Liver (tissue), 9 donors: ENCODE measurements around the gene TMEM259. TPM values are rescaled to one million over a fixed set of nuclear protein-coding genes. Genes with fewer than 3 reads are reported as not detected.

ENCODE experiments used
- DNase-seq: peaks from one replicate; pipeline ENCODE4 v3.0.0-alpha.2; 2017; ENCODE audit warnings: low spot score
- H3K27ac ChIP-seq, 2 donors: one replicate each; pipeline ENCODE4 v1.7.0; 2013; ENCODE audit warnings: inconsistent platforms in 2 of 2, low read length in 2 of 2, control low read depth in 1 of 2, low read depth in 1 of 2, mild to moderate bottlenecking in 1 of 2
- H3K27me3 ChIP-seq, 4 donors: one replicate each; pipeline versions ENCODE4 v1.6.1 to v1.7.0; 2013; ENCODE audit warnings: low read length in 3 of 4, inconsistent platforms in 1 of 4, mild to moderate bottlenecking in 1 of 4, moderate library complexity in 1 of 4; ENCODE audit not compliant: control insufficient read depth in 4 of 4, insufficient read depth in 4 of 4
- H3K36me3 ChIP-seq, 4 donors: one replicate each; pipeline versions ENCODE4 v1.6.1 to v1.7.0; 2013; ENCODE audit warnings: low read length in 3 of 4, mild to moderate bottlenecking in 3 of 4, low read depth in 1 of 4, moderate library complexity in 1 of 4; ENCODE audit not compliant: control insufficient read depth in 4 of 4, insufficient read depth in 3 of 4
- H3K4me1 ChIP-seq, 4 donors: one replicate each; pipeline versions ENCODE4 v1.6.1 to v1.7.0; 2013; ENCODE audit warnings: low read length in 3 of 4, mild to moderate bottlenecking in 3 of 4, moderate library complexity in 1 of 4; ENCODE audit not compliant: control insufficient read depth in 4 of 4, insufficient read depth in 4 of 4
- H3K4me3 ChIP-seq, 3 donors: one replicate each; pipeline versions ENCODE4 v1.6.1 to v1.7.0; 2013; ENCODE audit warnings: low read length in 3 of 3, control low read depth in 1 of 3, low read depth in 1 of 3, mild to moderate bottlenecking in 1 of 3
- H3K9ac ChIP-seq, 2 donors: one replicate each; pipeline ENCODE4 v1.7.0; 2013; ENCODE audit warnings: low read length in 2 of 2, mild to moderate bottlenecking in 2 of 2, moderate library complexity in 2 of 2, control low read depth in 1 of 2, low read depth in 1 of 2
- H3K9me3 ChIP-seq, 4 donors: one replicate each; pipeline versions ENCODE4 v1.6.1 to v1.7.0; 2013; ENCODE audit warnings: low read length in 3 of 4; ENCODE audit not compliant: control insufficient read depth in 4 of 4
- EGR1 ChIP-seq, 2 donors: IDR thresholded peaks; 2 replicates each; pipeline ENCODE4 v1.6.1; 2016 to 2018; ENCODE audit warnings: antibody characterized with exemption in 2 of 2, low read depth in 2 of 2
- FOXA1 ChIP-seq: IDR thresholded peaks from 2 replicates; pipeline ENCODE4 v1.6.1; 2016; ENCODE audit warnings: antibody characterized with exemption
- FOXA2 ChIP-seq: IDR thresholded peaks from 2 replicates; pipeline ENCODE4 v1.6.1; 2016; ENCODE audit warnings: antibody characterized with exemption
- GABPA ChIP-seq, 2 donors: IDR thresholded peaks in 1 of 2; conservative IDR thresholded peaks in 1 of 2; 2 replicates each; pipeline ENCODE4 v1.6.1; 2016; ENCODE audit warnings: antibody characterized with exemption in 2 of 2, mild to moderate bottlenecking in 1 of 2, moderate library complexity in 1 of 2
- HNF4A ChIP-seq, 2 donors: conservative IDR thresholded peaks; 2 replicates each; pipeline ENCODE4 v1.6.1; 2016; ENCODE audit warnings: antibody characterized with exemption in 2 of 2, mild to moderate bottlenecking in 2 of 2
- JUND ChIP-seq, 2 donors: IDR thresholded peaks; 2 replicates each; pipeline ENCODE4 v1.6.1; 2016; ENCODE audit warnings: antibody characterized with exemption in 2 of 2
- RXRA ChIP-seq, 2 donors: IDR thresholded peaks; 2 replicates each; pipeline ENCODE4 v1.6.1; 2017 to 2018; ENCODE audit warnings: antibody characterized with exemption in 2 of 2, mild to moderate bottlenecking in 1 of 2
- SP1 ChIP-seq: IDR thresholded peaks from 2 replicates; pipeline ENCODE4 v1.6.1; 2018; ENCODE audit warnings: antibody characterized with exemption, mild to moderate bottlenecking
- TAF1 ChIP-seq: conservative IDR thresholded peaks from 2 replicates; pipeline ENCODE4 v1.6.1; 2016; ENCODE audit warnings: antibody characterized with exemption, mild to moderate bottlenecking
- YY1 ChIP-seq: IDR thresholded peaks from 2 replicates; pipeline ENCODE4 v1.6.1; 2016; ENCODE audit warnings: antibody characterized with exemption, mild to moderate bottlenecking
- WGBS: extraction: QIAGEN DNeasy Blood & Tissue Kit; methylation state at CpG from one replicate; pipeline ENCODE4 v1.1.7; 2013; 5-methylcytosine and 5-hydroxymethylcytosine counted together
- polyA plus RNA-seq, 2 donors: library from polyadenylated mRNA; stranded (reverse) in 1 of 2; unstranded in 1 of 2; fragments of 200-250 nt in 1 of 2; fragments of >200 nt in 1 of 2; fragmentation: Nextera tagmentation in 1 of 2; extraction: Ambion mirVana in 1 of 2; gene quantifications; one replicate each; pipeline versions ENCODE4 v1.2.1 to v1.2.3, GENCODE V29; 2013 to 2015
- total RNA-seq, 2 donors: library from RNA; depleted of rRNA; stranded (reverse); fragments of >200 nt; gene quantifications; one replicate each; pipeline ENCODE4 v1.2.3, GENCODE V29; 2014
- TF ChIP-seq, protein P1 (sequence below): IDR thresholded peaks from 2 replicates; pipeline ENCODE4 v1.6.1; 2016; ENCODE audit warnings: antibody characterized with exemption, mild to moderate bottlenecking
- TF ChIP-seq, protein P2 (sequence below): fragments of 150-350 bp; IDR thresholded peaks from 2 replicates; pipeline ENCODE4 v1.5.1; 2017; ENCODE audit warnings: improper control_type of control experiment, low read depth, low read length; ENCODE audit not compliant: missing input control
- TF ChIP-seq, protein P3 (sequence below): IDR thresholded peaks from 2 replicates; pipeline ENCODE4 v1.6.1; 2016; ENCODE audit warnings: antibody characterized with exemption
- donor health status: healthy.
- donor health status: healthy.
- donor health status: healthy.
- donor health status: healthy.
- donor health status: healthy.

TMEM259 gene
- total and polyA plus RNA-seq, 4 donors = 29.7 to 99.3 (median 57.3) TPM

DNA sequence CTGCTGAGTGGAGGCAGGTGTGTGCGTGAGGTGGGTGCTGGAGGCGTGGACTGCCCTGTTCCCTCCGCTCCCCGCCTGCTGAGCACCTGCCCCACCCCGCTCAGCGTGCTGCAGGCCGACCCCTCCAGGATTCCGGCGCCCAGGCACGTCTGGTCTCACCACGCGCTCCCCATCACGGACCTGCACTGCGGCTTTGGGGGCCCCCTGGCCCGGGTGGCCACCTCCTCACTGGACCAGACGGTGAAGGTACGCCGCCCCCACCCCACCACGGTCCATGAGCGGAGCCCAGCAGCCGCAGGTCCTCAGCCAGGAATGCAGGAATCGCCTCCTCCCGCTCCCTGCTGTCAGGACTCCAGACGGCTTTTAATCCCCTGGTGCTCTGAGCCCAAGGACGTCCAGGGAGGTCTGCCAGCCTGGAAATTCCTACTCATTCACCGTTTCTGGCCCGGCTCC is 30.8 kb downstream of the TMEM259 start:
- H3K4me1 ChIP-seq = peaks cover 12 to 33% (median 24%) of the 10 kb centered on the region in 4 donors
- H3K9me3 ChIP-seq = no peaks in the 10 kb centered on the region
- DNase-seq = no peak
- peaks cover 0 to 11% (median 6%) of the 10 kb centered on the region in 4 donors for H3K36me3 ChIP-seq
- TF ChIP-seq EGR1 (IDR thresholded peaks at IDR 0.05; ENCODE audit: low read depth in 2 of 2) (no peak), JUND (IDR thresholded peaks at IDR 0.05) (no peak), FOXA1 (no peak), YY1 (no peak), FOXA2 (no peak)
- H3K27me3 ChIP-seq = no peaks in the 10 kb centered on the region
- no peak overlapping the region for H3K9ac ChIP-seq
- WGBS = 89% methylated on average over 27 of the region's 27 CpGs
- no peak overlapping the region for H3K4me3 ChIP-seq
- no peak overlapping the region for H3K27ac ChIP-seq

DNA sequence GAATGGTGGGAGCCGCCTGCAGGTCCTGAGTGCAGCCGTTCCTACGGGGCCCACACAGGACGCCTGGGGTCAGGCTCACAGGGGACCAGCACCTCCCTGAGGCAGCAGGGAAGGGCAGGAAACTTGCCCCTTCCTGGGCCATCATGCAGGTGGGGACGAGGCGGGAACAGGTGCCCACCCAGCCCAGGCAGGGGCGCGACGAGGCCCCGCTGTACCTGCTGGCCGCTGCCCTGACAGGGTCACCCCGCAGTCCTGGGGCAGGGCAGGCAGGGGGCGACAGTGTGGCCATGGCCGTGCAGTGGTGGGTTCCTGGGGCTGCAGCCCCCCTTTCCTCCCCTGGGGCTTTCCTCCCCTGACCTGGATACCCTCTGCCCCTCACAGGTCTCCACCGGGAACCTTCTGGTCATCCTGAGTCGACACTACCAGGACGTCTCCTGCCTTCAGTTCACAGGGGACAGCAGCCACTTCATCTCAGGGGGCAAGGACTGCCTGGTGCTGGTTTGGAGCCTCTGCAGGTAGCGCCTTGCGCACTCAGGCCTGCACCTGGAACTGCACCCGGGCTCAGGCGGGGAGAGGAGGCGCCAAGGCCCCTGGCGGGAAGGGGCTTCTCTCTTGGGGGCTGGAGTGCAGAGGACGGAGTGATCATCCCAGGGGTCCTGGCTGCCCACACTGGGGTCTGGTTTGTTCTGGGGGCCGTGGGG is 31.4 kb downstream of the TMEM259 start:
- no peaks in the 10 kb centered on the region for H3K9me3 ChIP-seq
- no peaks in the 10 kb centered on the region for H3K27me3 ChIP-seq
- H3K27ac ChIP-seq = no peak overlapping the region
- TF ChIP-seq HNF4A (conservative IDR thresholded peaks at IDR 0.05) (no peak), GABPA (IDR thresholded peaks at IDR 0.05 in 1 of 2, conservative IDR thresholded peaks at IDR 0.05 in 1 of 2) (no peak), JUND (IDR thresholded peaks at IDR 0.05) (no peak), SP1 (no peak), TAF1 (no peak), FOXA2 (no peak), YY1 (no peak), RXRA (IDR thresholded peaks at IDR 0.05) (no peak)
- TF ChIP-seq, protein P1, sequence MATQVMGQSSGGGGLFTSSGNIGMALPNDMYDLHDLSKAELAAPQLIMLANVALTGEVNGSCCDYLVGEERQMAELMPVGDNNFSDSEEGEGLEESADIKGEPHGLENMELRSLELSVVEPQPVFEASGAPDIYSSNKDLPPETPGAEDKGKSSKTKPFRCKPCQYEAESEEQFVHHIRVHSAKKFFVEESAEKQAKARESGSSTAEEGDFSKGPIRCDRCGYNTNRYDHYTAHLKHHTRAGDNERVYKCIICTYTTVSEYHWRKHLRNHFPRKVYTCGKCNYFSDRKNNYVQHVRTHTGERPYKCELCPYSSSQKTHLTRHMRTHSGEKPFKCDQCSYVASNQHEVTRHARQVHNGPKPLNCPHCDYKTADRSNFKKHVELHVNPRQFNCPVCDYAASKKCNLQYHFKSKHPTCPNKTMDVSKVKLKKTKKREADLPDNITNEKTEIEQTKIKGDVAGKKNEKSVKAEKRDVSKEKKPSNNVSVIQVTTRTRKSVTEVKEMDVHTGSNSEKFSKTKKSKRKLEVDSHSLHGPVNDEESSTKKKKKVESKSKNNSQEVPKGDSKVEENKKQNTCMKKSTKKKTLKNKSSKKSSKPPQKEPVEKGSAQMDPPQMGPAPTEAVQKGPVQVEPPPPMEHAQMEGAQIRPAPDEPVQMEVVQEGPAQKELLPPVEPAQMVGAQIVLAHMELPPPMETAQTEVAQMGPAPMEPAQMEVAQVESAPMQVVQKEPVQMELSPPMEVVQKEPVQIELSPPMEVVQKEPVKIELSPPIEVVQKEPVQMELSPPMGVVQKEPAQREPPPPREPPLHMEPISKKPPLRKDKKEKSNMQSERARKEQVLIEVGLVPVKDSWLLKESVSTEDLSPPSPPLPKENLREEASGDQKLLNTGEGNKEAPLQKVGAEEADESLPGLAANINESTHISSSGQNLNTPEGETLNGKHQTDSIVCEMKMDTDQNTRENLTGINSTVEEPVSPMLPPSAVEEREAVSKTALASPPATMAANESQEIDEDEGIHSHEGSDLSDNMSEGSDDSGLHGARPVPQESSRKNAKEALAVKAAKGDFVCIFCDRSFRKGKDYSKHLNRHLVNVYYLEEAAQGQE = no peak
- TF ChIP-seq, protein P2, sequence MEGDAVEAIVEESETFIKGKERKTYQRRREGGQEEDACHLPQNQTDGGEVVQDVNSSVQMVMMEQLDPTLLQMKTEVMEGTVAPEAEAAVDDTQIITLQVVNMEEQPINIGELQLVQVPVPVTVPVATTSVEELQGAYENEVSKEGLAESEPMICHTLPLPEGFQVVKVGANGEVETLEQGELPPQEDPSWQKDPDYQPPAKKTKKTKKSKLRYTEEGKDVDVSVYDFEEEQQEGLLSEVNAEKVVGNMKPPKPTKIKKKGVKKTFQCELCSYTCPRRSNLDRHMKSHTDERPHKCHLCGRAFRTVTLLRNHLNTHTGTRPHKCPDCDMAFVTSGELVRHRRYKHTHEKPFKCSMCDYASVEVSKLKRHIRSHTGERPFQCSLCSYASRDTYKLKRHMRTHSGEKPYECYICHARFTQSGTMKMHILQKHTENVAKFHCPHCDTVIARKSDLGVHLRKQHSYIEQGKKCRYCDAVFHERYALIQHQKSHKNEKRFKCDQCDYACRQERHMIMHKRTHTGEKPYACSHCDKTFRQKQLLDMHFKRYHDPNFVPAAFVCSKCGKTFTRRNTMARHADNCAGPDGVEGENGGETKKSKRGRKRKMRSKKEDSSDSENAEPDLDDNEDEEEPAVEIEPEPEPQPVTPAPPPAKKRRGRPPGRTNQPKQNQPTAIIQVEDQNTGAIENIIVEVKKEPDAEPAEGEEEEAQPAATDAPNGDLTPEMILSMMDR = no peak
- TF ChIP-seq, protein P3, sequence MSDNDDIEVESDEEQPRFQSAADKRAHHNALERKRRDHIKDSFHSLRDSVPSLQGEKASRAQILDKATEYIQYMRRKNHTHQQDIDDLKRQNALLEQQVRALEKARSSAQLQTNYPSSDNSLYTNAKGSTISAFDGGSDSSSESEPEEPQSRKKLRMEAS = no peak
- peaks cover 0 to 11% (median 6%) of the 10 kb centered on the region in 4 donors for H3K36me3 ChIP-seq
- H3K4me1 ChIP-seq = peaks cover 12 to 33% (median 26%) of the 10 kb centered on the region in 4 donors
- WGBS = 93% methylated on average over 25 of the region's 25 CpGs
- DNase-seq = no peak
- no peak overlapping the region for H3K4me3 ChIP-seq
- no peak overlapping the region for H3K9ac ChIP-seq
